ENCODE results near the gene STK40.

The STK40 gene

GRCh38 chr1:36306210-36306901 lies 79.4 kb downstream of the STK40 start, which contains the start of gene SH3D21:
Gene SH3D21, plus strand, starts transcription at chr1:36306368. Its CDS starts 53 bp downstream, at chr1:36306421.
- ATAC-seq (ENCODE audit: low read depth) (peak; percentile 74), DNase-seq (ENCODE audit: low spot score) (peak; percentile 82)
- peaks cover 63% of the 10 kb centered on the region for H3K36me3 ChIP-seq (ENCODE audit: low read depth)
- peak within 1 kb of the TSS; percentile 58 for H3K4me3 ChIP-seq (ENCODE audit: severe bottlenecking)
- no peaks in the 10 kb centered on the region for H3K27me3 ChIP-seq (ENCODE audit: insufficient read depth, poor library complexity, severe bottlenecking)
- TF ChIP-seq CTCF (IDR thresholded peaks at IDR 0.05; ENCODE audit: poor library complexity, severe bottlenecking), result peak; percentile 36
- no peaks in the 10 kb centered on the region for H3K9me3 ChIP-seq (ENCODE audit: severe bottlenecking)
- peaks cover 8% of the 10 kb centered on the region for H3K4me1 ChIP-seq (ENCODE audit: insufficient read depth, poor library complexity, severe bottlenecking)
- H3K27ac ChIP-seq (ENCODE audit: poor library complexity, severe bottlenecking), result peak within 1 kb of the TSS; percentile 87

- peaks cover 63% of the 10 kb centered on the region for H3K36me3 ChIP-seq (ENCODE audit: low read depth)
- H3K4me1 ChIP-seq (ENCODE audit: insufficient read depth, poor library complexity, severe bottlenecking), result peaks cover 10% of the 10 kb centered on the region
- H3K9me3 ChIP-seq (ENCODE audit: severe bottlenecking), result no peaks in the 10 kb centered on the region
- DNase-seq (ENCODE audit: low spot score) (no peak), ATAC-seq (ENCODE audit: low read depth) (peak; percentile 14)
- peak overlapping the region; percentile 87 for H3K27ac ChIP-seq (ENCODE audit: poor library complexity, severe bottlenecking)
- no peaks in the 10 kb centered on the region for H3K27me3 ChIP-seq (ENCODE audit: insufficient read depth, poor library complexity, severe bottlenecking)
- H3K4me3 ChIP-seq (ENCODE audit: severe bottlenecking), result peak overlapping the region; percentile 58
- TF ChIP-seq CTCF (IDR thresholded peaks at IDR 0.05; ENCODE audit: poor library complexity, severe bottlenecking), result no peak
Observed at GRCh38 chr1:36305915-36306209, 79.9 kb downstream of the STK40 start.

GRCh38 chr1:36304970-36305914 lies 80.5 kb downstream of the STK40 start:
- Histone ChIP-seq H3K27me3 (ENCODE audit: insufficient read depth, poor library complexity, severe bottlenecking) (no peaks in the 10 kb centered on the region), H3K9me3 (ENCODE audit: severe bottlenecking) (no peaks in the 10 kb centered on the region), H3K27ac (ENCODE audit: poor library complexity, severe bottlenecking) (peak overlapping the region; percentile 87), H3K36me3 (ENCODE audit: low read depth) (peaks cover 64% of the 10 kb centered on the region), H3K4me1 (ENCODE audit: insufficient read depth, poor library complexity, severe bottlenecking) (peaks cover 16% of the 10 kb centered on the region), H3K4me3 (ENCODE audit: severe bottlenecking) (no peak overlapping the region)
- no peak for TF ChIP-seq CTCF (IDR thresholded peaks at IDR 0.05; ENCODE audit: poor library complexity, severe bottlenecking)
- DNase-seq (ENCODE audit: low spot score) (no peak), ATAC-seq (ENCODE audit: low read depth) (no peak)

GRCh38 chr1:36304521-36304920 lies 81.2 kb downstream of the STK40 start:
- Histone ChIP-seq H3K27ac (ENCODE audit: poor library complexity, severe bottlenecking) (peak overlapping the region; percentile 87), H3K4me1 (ENCODE audit: insufficient read depth, poor library complexity, severe bottlenecking) (peaks cover 20% of the 10 kb centered on the region), H3K9me3 (ENCODE audit: severe bottlenecking) (no peaks in the 10 kb centered on the region), H3K27me3 (ENCODE audit: insufficient read depth, poor library complexity, severe bottlenecking) (no peaks in the 10 kb centered on the region), H3K36me3 (ENCODE audit: low read depth) (peaks cover 60% of the 10 kb centered on the region), H3K4me3 (ENCODE audit: severe bottlenecking) (no peak overlapping the region)
- DNase-seq (ENCODE audit: low spot score), result no peak
- no peak for TF ChIP-seq CTCF (IDR thresholded peaks at IDR 0.05; ENCODE audit: poor library complexity, severe bottlenecking)
- ATAC-seq (ENCODE audit: low read depth), result no peak
